GM12872 (cell line): Measurements from ENCODE around the gene BBC3.

Source experiments
- CTCF ChIP-seq: IDR thresholded peaks from 3 replicates; pipeline ENCODE4 v1.5.1; 2011; ENCODE audit warnings: low read depth, mild to moderate bottlenecking, low read length, moderate library complexity; ENCODE audit not compliant: insufficient read depth

BBC3 gene

GRCh38 chr19:47253970-47254369 is 23.0 kb upstream of the BBC3 start:
- TF ChIP-seq CTCF: no peak

GRCh38 chr19:47253467-47253881 is 22.5 kb upstream of the BBC3 start:
- TF ChIP-seq CTCF: no peak

- TF ChIP-seq CTCF: peak; percentile 90
Observed at GRCh38 chr19:47247308-47247990, 16.4 kb upstream of the BBC3 start.

- peak; percentile 92 for TF ChIP-seq CTCF
Observed at GRCh38 chr19:47243776-47244547, 13.0 kb upstream of the BBC3 start.

GRCh38 chr19:47243364-47243775 is 12.4 kb upstream of the BBC3 start:
- no peak for TF ChIP-seq CTCF

GRCh38 chr19:47241919-47242577 is 11.0 kb upstream of the BBC3 start:
- TF ChIP-seq CTCF: no peak
